ENCODE data around the gene ADGRG3. TPM values are rescaled to one million over a fixed set of nuclear protein-coding genes. Genes with fewer than 3 reads are reported as not detected.

The ADGRG3 gene
- total and polyA plus RNA-seq, 8 donors, result 0.46 to 50.2 (median 1.7) TPM; not detected in 2

DNA sequence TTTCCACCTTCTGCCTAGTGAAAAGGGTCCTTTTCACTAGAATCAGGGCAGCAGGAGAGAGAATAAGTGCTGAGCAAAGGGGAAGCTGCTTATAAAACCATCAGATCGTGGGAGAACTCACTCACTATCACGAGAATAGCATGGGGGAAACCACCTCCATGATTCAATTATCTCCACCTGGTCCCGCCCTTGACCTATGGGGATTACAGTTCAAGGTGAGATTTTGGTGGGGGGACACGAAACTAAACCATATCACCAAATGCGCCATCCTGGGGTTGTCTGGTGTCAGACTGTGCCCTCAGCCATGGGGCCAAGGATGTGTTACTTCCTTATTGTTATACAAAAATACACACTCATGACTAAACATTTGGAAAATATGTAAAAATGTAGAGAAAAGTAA is 57.0 kb downstream of the ADGRG3 start:
- no peaks in the 10 kb centered on the region for H3K4me1 ChIP-seq
- 48 to 57% (median 57%) methylated on average over 5 of the region's 5 CpGs for WGBS, 5 donors
- H3K4me3 ChIP-seq, result no peak overlapping the region
- no peak overlapping the region for H3K27ac ChIP-seq
- H3K36me3 ChIP-seq, result no peaks in the 10 kb centered on the region
- H3K9me3 ChIP-seq, result no peaks in the 10 kb centered on the region
- intact Hi-C loops (cut with DNase I; ENCODE audit: low total_unique reads), result loop anchor here (10.0 kb wide), 1 partner anchor 150 kb away; no protein-coding TSS in a partner anchor
- DNase-seq, result no peak
- TF ChIP-seq POLR2A (IDR thresholded peaks at IDR 0.05), result no peak
- no peak for TF ChIP-seq POLR2AphosphoS5 (IDR thresholded peaks at IDR 0.05)
- TF ChIP-seq, protein P1, sequence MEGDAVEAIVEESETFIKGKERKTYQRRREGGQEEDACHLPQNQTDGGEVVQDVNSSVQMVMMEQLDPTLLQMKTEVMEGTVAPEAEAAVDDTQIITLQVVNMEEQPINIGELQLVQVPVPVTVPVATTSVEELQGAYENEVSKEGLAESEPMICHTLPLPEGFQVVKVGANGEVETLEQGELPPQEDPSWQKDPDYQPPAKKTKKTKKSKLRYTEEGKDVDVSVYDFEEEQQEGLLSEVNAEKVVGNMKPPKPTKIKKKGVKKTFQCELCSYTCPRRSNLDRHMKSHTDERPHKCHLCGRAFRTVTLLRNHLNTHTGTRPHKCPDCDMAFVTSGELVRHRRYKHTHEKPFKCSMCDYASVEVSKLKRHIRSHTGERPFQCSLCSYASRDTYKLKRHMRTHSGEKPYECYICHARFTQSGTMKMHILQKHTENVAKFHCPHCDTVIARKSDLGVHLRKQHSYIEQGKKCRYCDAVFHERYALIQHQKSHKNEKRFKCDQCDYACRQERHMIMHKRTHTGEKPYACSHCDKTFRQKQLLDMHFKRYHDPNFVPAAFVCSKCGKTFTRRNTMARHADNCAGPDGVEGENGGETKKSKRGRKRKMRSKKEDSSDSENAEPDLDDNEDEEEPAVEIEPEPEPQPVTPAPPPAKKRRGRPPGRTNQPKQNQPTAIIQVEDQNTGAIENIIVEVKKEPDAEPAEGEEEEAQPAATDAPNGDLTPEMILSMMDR (IDR thresholded peaks at IDR 0.05), result no peak
- no peak for TF ChIP-seq EP300 (IDR thresholded peaks at IDR 0.05)
- peaks cover 0 to 10% (median 0%) of the 10 kb centered on the region in 3 donors for H3K27me3 ChIP-seq

- intact Hi-C loops (cut with DNase I; ENCODE audit: low total_unique reads), result loop anchor here (10.0 kb wide), 1 partner anchor 151 kb away; no protein-coding TSS in a partner anchor
- Histone ChIP-seq H3K36me3 (no peaks in the 10 kb centered on the region), H3K27ac (no peak overlapping the region), H3K27me3 (peaks cover 0 to 10% (median 0%) of the 10 kb centered on the region in 3 donors), H3K4me3 (no peak overlapping the region), H3K4me1 (no peaks in the 10 kb centered on the region), H3K9me3 (no peaks in the 10 kb centered on the region)
- no peak for DNase-seq
- TF ChIP-seq POLR2AphosphoS5 (IDR thresholded peaks at IDR 0.05) (no peak), EP300 (IDR thresholded peaks at IDR 0.05) (no peak), POLR2A (IDR thresholded peaks at IDR 0.05) (no peak)
- TF ChIP-seq, protein P1 (IDR thresholded peaks at IDR 0.05), result no peak
- WGBS, 5 donors, result 70 to 71% (median 71%) methylated on average over 5 of the region's 5 CpGs
These were observed 57.4 kb downstream of the ADGRG3 start for GRCh38 chr16:57725554-57725953.

DNA sequence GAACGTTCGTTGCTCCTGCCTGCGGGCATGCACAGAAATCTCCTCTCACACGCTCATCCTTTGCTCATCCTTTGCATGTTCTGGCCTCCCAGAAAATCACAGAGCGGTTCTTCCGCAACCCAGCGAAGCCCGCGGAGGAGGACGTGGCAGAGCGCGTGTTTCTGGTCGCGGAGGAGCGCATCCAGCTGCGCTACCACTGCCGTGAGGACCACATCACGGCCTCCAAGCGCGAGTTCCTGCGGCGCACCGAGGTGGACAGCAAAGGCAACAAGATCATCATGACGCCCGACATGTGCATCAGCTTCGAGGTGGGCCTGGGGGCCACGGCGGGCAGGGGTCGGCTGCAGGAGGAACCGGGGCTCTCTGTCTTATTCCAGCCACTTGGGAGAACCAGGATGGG is 57.9 kb downstream of the ADGRG3 start:
- intact Hi-C loops (cut with DNase I; ENCODE audit: low total_unique reads), result loop anchor here (10.0 kb wide), 1 partner anchor 151 kb away; no protein-coding TSS in a partner anchor
- 89 to 94% (median 93%) methylated on average over 29 to 30 of the region's 30 CpGs for WGBS, 5 donors
- no peak overlapping the region for H3K4me3 ChIP-seq

GRCh38 chr16:57726433-57726947 is 58.4 kb downstream of the ADGRG3 start:
- Histone ChIP-seq H3K27ac (no peak overlapping the region), H3K4me1 (no peaks in the 10 kb centered on the region), H3K4me3 (no peak overlapping the region), H3K36me3 (no peaks in the 10 kb centered on the region), H3K9me3 (no peaks in the 10 kb centered on the region), H3K27me3 (peaks cover 0 to 10% (median 0%) of the 10 kb centered on the region in 3 donors)
- no peak for DNase-seq
- TF ChIP-seq EP300 (IDR thresholded peaks at IDR 0.05), result no peak
- TF ChIP-seq, protein P1 (IDR thresholded peaks at IDR 0.05), result no peak
- TF ChIP-seq POLR2AphosphoS5 (IDR thresholded peaks at IDR 0.05), result no peak
- no peak for TF ChIP-seq POLR2A (IDR thresholded peaks at IDR 0.05)
- intact Hi-C loops (cut with DNase I; ENCODE audit: low total_unique reads), result loop anchor here (10.0 kb wide), 1 partner anchor 152 kb away; no protein-coding TSS in a partner anchor
- 72 to 85% (median 77%) methylated on average over 7 of the region's 7 CpGs for WGBS, 5 donors

More for the DNA sequence above, 57.9 kb downstream of the ADGRG3 start:
- Histone ChIP-seq H3K9me3 (no peaks in the 10 kb centered on the region), H3K36me3 (no peaks in the 10 kb centered on the region), H3K27me3 (peaks cover 0 to 10% (median 0%) of the 10 kb centered on the region in 3 donors), H3K27ac (no peak overlapping the region), H3K4me1 (no peaks in the 10 kb centered on the region)
- no peak for DNase-seq
- TF ChIP-seq, protein P1 (IDR thresholded peaks at IDR 0.05), result no peak
- TF ChIP-seq POLR2AphosphoS5 (IDR thresholded peaks at IDR 0.05) (no peak), POLR2A (IDR thresholded peaks at IDR 0.05) (no peak)

Measured in stomach (tissue), 9 donors.